ENCODE data around the gene CLDN5. TPM values are rescaled to one million over a fixed set of nuclear protein-coding genes. Genes with fewer than 3 reads are reported as not detected.

CLDN5 gene
- total and polyA plus RNA-seq, 2 of the 4 experiments (the other 2 are of a cell fraction), result 0.18 to 0.21 TPM

DNA sequence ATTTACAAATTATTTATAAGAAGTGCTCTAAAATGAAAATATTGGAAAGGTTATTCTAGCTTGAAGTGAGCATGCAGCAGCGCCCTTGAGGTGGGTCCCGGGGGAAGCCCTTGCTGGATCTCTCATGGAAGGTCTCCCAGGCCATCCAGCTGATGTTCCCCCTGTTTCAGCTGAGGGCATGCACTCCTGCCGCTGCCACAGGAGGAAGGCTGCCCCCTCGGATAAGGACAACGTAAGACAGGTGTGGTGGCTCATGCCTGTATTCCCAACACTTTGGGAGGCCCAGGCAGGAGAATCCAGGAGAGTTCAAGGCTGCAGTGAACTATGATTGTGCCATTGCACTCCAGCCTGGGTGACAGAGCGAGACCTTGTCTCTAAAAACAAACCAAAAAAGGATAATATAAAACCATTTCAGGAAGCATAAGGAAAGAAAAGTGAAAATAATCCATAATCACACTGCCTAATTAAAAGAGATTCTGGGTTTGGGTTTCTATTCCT is 29.5 kb downstream of the CLDN5 start:
- 100% methylated on average over 5 of the region's 6 CpGs; no CpG with 5 or more reads in 1 of the 2 experiments for WGBS, 2 experiments (ENCODE audit: extremely low coverage in 2 of 2, insufficient read length in 1 of 2)
- H3K14ac ChIP-seq (replicated peaks; ENCODE audit: low read depth, low read length), result no peak overlapping the region
- in situ Hi-C loops (cut with MboI; ENCODE audit: low sequenced_read_pairs), result no loop called here

More for the DNA sequence above, 29.5 kb downstream of the CLDN5 start:
- Histone ChIP-seq H4K8ac (ENCODE audit: low read depth in 2 of 2, low read length in 2 of 2) (no peak overlapping the region), H2AFZ (replicated peaks; ENCODE audit: low read length, poor library complexity) (no peak overlapping the region), H4K91ac (ENCODE audit: insufficient read depth, low read depth, low read length) (no peak overlapping the region), H3K4me3 (ENCODE audit: insufficient read depth, low read depth, low read length) (no peak overlapping the region), H2BK120ac (ENCODE audit: low read depth, low read length) (no peak overlapping the region), H3K56ac (ENCODE audit: extremely low read depth, insufficient read depth, low read length) (no peak overlapping the region), H2BK15ac (ENCODE audit: low read depth, low read length) (no peak overlapping the region), H2BK5ac (ENCODE audit: low read depth, low read length, poor library complexity, severe bottlenecking) (no peak overlapping the region), H3K4me1 (ENCODE audit: control insufficient read depth, insufficient read depth, low read length) (peaks cover 3% of the 10 kb centered on the region), H4K5ac (ENCODE audit: low read depth, low read length) (no peak overlapping the region), H3K4me2 (ENCODE audit: low read depth, low read length) (no peak overlapping the region), H3K36me3 (ENCODE audit: control insufficient read depth, insufficient read depth, low read length) (peaks cover 3% of the 10 kb centered on the region), H4K20me1 (ENCODE audit: insufficient read depth, low read length) (no peaks in the 10 kb centered on the region), H3K9me1 (ENCODE audit: insufficient read depth, low read length) (peaks cover 4% of the 10 kb centered on the region; the same call in 1 of the 2 replicates), H3K4ac (ENCODE audit: low read depth, low read length) (no peak overlapping the region), H3K27me3 (ENCODE audit: control insufficient read depth, insufficient read depth, low read length) (no peaks in the 10 kb centered on the region), H2AK5ac (ENCODE audit: low read depth, low read length) (no peak overlapping the region), H3K18ac (ENCODE audit: low read depth, low read length) (no peak overlapping the region), H2AK9ac (replicated peaks; ENCODE audit: low read depth, low read length, poor library complexity) (no peak overlapping the region), H3K9ac (ENCODE audit: low read depth, low read length) (no peak overlapping the region), H2BK20ac (ENCODE audit: low read depth, low read length) (no peak overlapping the region), H3K23ac (ENCODE audit: low read depth, low read length) (no peak overlapping the region), H3K79me1 (ENCODE audit: low read depth in 1 of 2, low read length in 2 of 2) (no peaks in the 10 kb centered on the region), H3K27ac (ENCODE audit: insufficient read depth, low read length) (no peak overlapping the region), H3K9me3 (ENCODE audit: control insufficient read depth, insufficient read depth, low read length) (no peaks in the 10 kb centered on the region)
- ATAC-seq (ENCODE audit: low read depth) (no peak), DNase-seq (no peak)
- ChIA-PET POLR2A (ENCODE audit: unreplicated experiment) (no interaction called here), CTCF (no interaction called here)
- BruUV-seq (replicated peaks), result no TSS peak
- dilution Hi-C loops (cut with HindIII; ENCODE audit: low sequenced_read_pairs, unreplicated experiment), result no loop called here
- TF ChIP-seq MAFK (IDR thresholded peaks at IDR 0.05; ENCODE audit: low read depth, low read length) (no peak), CEBPB (IDR thresholded peaks at IDR 0.05; ENCODE audit: low read depth, low read length) (no peak), NFE2L2 (IDR thresholded peaks at IDR 0.05; ENCODE audit: low read depth, low read length) (no peak), RAD21 (IDR thresholded peaks at IDR 0.05; ENCODE audit: low read length) (no peak), FOS (IDR thresholded peaks at IDR 0.05; ENCODE audit: low read depth, low read length) (no peak), POLR2A (IDR thresholded peaks at IDR 0.05; ENCODE audit: low read depth, low read length) (no peak), RFX5 (IDR thresholded peaks at IDR 0.05; ENCODE audit: low read depth, low read length) (no peak), BHLHE40 (IDR thresholded peaks at IDR 0.05; ENCODE audit: low read depth, low read length) (no peak), CTCF (conservative IDR thresholded peaks at IDR 0.05; ENCODE audit: low read depth, low read length) (no peak), MAZ (IDR thresholded peaks at IDR 0.05; ENCODE audit: borderline replicate concordance, low read depth, low read length) (no peak), USF2 (IDR thresholded peaks at IDR 0.05; ENCODE audit: low read depth, low read length) (no peak), CHD1 (IDR thresholded peaks at IDR 0.05; ENCODE audit: low read depth, low read length) (no peak), MXI1 (IDR thresholded peaks at IDR 0.05; ENCODE audit: borderline replicate concordance, low read depth, low read length) (no peak), SMC3 (IDR thresholded peaks at IDR 0.05; ENCODE audit: low read depth, low read length) (no peak)
- TF ChIP-seq, protein P1, sequence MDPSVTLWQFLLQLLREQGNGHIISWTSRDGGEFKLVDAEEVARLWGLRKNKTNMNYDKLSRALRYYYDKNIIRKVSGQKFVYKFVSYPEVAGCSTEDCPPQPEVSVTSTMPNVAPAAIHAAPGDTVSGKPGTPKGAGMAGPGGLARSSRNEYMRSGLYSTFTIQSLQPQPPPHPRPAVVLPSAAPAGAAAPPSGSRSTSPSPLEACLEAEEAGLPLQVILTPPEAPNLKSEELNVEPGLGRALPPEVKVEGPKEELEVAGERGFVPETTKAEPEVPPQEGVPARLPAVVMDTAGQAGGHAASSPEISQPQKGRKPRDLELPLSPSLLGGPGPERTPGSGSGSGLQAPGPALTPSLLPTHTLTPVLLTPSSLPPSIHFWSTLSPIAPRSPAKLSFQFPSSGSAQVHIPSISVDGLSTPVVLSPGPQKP (IDR thresholded peaks at IDR 0.05; ENCODE audit: borderline replicate concordance, low read depth, low read length), result no peak
- intact Hi-C loops (cut with micrococcal nuclease), result no loop called here
